GM19238 (cell line): ENCODE measurements around the gene AGMAT.
"Not testable (repeated sequence)": the region's sequence is repeated elsewhere in the genome, so short reads cannot be mapped to it uniquely, and the experiment has no call there.

Experiments
- DNase-seq: peaks from one replicate; pipeline ENCODE4 v3.0.0; 2011; ENCODE audit warnings: low spot score; ENCODE audit not compliant: insufficient read length

AGMAT gene

DNA sequence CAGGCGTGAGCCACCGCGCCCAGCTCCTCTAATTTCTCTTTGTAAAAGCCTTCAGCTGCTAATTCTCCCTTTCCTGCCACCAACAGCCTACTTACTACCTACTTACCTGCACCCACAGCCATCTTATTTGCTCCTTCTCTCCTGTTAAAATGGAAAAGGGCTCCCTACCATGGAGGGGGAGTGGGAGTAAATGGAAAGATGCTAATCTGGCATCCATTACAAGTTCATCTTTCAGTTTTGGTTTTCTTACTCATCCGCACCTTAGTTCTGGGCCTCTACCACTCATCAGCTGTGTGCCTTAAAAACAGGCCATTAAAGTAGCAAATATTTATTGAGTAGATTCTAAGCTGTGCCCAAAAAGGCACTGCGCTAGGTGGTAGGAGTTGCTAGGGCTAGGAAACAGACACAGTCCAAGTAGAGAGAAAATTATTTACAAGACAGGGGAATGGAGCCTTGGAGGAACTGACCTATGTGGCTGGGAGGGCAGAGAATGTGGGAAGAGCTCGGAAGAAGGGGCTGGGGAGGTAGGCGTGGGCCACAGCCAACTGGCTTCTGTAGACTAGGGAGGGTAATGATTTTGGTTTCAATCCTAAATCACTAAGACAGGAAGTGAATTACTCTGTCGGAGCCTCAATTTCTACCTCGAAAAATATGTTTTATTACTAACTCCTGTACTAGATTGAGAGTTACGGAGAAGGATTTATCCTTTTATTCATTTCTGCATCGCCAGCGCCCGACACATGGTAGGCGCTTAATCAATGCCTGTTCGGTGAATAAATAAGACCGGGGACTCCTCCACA, 31.7 kb upstream of the AGMAT start:
- no peak for DNase-seq

DNA sequence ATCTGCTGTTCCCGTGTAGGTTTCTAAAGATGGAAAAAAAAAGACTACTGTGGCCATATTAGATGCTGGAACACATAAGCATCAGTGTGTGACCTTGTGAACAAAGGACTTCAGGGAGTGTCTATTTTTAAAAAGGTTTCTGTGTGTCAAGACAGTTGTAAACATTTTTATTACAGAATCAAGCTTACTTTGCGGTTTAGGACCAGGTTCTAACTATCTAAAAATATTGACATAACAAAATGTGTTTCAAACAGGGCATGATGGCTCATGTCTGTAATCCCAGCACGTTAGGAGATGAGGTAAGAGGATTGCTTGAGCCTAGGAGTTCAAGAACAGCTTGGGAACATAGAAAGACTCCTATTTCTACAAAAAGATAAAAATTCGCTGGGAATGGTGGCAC, 25.3 kb upstream of the AGMAT start:
- no peak for DNase-seq

DNA sequence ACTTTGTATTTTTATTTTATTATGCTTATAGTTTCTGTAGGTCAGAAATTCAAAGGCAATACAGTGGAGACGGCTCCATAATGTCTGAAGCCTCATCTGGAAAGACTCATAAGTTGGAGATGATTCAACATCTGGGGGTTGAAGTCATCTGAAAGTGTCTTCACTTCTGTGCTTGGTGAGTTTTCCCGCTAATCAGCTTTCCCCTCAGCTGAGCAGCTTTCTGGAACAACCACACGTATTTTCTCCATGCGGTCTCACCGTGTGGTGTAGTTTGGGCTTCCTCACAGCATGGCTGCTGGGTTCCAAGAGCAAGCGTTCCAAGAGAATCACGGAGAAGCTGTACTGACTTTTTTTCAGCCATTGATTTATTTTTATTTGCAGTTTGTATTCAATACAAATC, 24.8 kb upstream of the AGMAT start:
- no peak for DNase-seq

DNA sequence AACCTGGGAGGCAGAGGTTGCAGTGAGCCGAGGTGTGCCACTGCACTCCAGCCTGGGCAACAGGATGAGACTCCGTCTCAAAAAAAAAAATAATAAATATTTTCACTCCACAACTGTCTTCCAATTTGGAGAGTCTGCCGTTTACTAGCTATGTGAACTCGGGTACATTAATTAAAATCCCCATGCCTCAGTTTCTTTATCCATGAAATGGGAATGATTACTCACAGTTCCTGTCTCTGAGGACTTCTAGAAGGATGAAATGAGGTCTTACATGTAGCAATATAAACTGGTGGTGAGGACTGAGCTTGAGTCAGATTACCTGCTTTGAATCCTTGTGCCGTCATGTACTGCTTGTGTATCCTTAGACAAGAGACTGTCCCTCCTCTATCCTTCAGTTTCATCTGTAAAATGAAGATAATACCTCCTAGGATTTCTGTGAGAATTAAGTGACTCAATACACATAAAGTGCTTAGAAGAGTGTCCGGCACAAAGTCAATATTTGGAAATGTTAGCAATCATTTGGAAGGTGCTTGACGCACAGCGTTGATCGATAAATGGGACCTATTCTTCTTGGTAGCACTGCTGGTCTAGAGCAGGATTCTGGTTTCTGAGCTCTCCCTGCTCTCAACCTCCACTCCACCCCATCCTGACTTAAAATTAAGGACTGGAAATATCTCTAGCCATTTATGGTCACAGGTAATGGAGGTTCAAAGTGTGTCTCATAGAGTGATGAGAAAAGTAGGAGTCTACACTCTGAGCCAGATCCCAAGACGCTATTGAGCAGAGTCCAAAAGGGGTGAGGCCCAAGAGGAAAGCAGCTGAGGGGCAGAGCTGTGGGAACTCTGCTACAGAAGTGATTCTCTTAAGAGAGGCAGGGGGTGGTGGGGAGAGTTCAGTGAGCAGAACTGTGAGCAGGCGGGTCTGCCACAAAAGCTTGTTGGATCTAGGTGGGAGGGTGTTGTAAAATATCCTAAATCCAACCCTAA, 20.8 kb upstream of the AGMAT start:
- no peak for DNase-seq

DNA sequence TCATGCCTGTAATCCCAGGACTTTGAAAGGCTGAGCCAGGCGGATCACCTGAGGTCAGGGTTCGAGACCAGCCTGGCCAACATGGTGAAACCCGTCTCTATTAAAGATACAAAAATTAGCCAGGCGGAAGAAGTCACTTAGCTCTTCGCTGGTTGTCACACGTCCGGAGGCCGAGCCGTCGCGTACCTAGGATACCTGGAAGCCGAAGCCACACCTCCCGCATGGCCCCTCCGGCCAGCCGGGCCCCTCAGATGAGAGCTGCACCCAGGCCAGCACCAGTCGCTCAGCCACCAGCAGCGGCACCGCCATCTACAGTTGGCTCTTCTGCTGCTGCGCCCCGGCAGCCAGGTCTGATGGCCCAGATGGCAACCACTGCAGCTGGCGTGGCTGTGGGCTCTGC, 19.5 kb upstream of the AGMAT start:
- not testable (repeated sequence) for DNase-seq

DNA sequence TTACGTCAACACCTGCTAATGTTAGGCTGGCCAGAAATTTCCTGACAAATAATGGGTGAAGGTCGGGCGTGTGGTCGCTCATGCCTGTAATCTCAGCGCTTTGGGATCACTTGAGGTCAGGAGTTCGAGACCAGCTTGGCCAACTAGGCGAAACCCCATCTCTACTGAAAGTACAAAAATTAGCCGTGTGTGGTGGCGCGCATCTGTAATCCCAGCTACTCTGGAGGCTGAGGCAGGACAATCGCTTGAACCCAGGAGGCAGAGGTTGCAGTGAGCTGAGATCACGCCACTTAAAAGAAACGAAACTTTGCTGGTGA, 19.1 kb upstream of the AGMAT start:
- not testable (repeated sequence) for DNase-seq

DNA sequence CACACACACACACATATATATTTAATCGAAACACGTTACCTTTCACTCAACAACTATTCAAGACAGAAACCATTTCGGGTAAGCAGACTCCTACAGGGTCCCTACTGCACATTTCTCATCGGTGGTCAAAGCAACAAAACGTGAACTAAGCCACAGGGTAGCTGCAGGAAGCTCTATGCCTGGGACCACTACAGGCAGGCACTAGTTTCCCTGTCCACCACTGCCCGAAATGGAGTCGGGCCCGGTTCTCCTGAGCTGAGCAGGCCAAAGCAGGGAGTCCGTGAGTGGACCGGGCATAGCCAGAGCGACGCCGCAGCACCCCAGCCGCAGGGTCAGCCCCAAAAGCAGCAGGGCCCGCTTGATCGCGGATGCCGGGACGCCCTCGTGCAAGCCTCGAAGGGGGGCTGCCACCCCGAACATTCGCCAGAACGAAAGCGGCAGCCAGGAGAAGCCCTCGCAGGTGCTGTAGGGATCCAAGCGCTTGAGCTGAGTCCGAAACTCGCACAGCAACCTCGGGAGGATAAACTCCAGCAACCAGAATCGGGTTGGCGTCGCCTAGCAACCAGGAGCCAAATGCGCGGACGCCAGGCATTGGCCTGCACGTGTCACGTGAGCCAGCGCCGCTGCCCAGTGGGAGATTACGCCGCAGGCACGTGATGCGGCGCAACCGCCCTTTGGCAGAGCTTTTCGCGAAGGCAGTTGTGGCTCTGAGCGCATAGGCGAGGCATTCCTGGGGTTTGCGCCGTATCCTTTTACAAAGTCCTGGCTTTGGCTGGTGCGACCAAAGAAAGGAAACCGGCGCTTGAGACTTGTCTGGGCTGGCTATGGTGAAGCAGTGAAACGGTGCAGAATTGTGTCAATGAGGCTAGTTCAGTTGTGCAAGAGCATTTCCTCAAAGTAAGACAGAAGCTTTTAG, 18.5 kb upstream of the AGMAT start:
- DNase-seq, result peak; percentile 95

DNA sequence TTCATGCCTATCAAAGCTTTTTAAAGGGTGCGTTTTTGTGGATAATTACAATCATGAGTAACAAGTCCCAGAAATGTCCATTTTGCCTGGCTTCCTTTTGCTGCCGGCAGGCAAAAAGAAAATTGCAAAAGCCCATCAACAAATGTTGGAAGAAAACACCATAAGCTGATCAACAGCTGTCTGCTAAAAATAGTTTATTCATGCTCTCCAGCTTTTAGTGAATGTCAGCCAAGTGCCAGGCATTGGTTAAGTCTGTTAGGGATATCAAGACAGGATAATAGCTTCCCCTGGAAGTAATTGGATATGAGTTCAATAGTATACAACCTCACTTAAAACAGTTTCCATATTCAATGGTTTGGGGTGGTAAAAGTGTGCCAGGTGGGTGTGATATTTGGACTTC, 13.6 kb upstream of the AGMAT start:
- no peak for DNase-seq

DNA sequence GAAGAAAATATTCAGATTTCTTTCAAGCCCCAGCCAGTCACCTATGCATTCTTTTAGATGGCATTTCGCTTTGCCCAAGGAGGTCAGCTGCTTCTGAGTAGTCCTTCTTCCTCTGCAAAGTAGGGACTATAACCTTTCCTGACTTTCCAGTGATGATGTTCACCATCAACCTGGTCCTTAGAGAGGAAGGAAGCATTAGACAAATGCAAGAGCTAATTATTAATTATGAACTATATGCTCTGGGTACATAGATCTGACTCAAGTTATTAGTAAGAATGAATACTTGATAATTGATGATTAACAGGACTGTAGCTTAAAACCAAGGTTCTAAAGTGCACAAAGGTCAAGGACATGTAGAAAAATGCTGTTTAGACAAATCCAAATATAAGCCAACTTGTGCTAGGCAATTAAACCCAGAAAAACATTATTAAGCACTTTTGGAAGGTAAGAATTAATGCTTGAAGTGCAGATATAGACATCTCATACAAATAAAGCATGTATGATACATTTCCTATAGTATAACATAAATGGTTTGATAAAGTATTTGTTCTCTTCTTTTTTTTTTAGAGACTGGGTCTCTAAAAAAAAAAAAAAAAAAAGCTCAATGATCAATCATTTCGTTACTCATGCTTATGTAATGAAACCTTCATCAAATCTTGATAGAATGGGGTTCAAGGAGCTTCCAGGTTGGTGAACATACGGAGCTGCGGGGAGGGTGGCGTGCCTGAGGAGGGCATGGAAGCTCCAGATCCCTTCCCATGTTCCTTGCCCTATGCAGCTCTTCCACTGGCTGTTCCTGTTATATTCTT, 11.2 kb upstream of the AGMAT start:
- DNase-seq, result no peak

DNA sequence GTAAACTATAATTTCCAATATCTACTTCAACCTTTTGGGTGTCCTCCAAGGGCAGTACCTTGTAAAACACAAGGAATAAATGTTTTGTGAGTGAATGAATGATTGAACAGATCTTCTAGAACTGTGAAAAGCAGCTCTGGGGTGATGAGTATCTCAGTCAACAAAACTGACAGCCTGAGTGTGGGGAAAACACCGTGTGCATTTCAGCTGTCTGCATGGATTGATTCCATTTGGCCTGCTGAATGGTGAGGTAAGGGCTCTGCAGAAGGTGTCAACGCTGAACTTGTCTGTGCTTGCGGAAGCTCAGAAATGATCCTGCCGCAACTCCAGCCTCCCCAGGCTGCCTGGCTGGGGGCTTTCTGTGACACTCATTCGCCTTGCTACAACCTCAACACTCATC, 7.4 kb upstream of the AGMAT start:
- no peak for DNase-seq

DNA sequence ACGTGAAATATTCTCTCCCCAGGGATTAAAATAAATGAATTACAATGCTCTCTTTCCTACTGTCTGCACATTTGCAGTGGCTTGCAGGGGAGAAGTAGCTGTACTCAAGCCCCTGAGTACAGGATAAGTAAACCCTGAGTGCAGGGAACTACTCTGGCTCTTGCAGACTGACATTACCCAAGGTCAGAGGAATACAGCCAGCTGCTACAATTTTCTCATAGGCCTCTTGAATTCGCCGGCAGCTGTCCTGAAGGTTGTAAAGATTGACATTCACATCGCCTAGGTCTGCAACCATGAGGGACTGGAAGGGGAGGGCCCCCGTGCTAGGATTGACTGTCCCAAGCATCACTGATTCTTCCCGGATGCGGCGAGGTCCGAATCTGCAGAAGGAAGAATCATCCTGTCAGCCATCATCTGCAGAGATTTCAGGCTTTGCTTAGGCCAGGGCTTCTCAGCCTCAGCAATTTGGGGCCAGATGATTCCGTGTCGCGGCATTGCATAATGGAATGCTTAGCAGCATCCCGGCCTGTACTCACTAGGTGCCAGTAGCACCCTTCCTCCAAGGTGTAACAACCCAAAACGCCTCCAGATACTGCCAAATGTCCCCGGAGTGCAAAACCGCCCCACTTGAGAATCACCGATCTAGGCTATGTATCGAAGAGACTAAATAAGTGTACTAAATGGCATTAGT, 1.7 kb downstream of the AGMAT start:
- DNase-seq, result no peak

DNA sequence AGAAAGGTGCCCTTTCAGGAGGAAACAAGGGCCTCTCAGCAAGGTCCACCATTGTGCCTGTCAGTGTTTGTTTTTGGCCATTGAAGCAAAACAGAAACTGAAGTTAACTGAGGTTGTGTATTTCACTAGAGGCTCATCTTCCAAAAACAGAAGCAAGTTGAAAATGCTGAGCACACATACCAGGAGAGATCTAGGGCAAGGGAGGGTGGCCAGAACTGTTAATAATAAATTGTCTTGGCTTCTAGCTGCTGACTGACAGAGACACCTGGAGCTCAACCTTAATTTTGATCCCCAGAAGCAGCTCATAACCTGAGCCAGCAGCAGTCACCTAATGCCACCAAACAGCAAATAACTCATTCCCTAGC, 5.2 kb downstream of the AGMAT start:
- DNase-seq, result no peak

DNA sequence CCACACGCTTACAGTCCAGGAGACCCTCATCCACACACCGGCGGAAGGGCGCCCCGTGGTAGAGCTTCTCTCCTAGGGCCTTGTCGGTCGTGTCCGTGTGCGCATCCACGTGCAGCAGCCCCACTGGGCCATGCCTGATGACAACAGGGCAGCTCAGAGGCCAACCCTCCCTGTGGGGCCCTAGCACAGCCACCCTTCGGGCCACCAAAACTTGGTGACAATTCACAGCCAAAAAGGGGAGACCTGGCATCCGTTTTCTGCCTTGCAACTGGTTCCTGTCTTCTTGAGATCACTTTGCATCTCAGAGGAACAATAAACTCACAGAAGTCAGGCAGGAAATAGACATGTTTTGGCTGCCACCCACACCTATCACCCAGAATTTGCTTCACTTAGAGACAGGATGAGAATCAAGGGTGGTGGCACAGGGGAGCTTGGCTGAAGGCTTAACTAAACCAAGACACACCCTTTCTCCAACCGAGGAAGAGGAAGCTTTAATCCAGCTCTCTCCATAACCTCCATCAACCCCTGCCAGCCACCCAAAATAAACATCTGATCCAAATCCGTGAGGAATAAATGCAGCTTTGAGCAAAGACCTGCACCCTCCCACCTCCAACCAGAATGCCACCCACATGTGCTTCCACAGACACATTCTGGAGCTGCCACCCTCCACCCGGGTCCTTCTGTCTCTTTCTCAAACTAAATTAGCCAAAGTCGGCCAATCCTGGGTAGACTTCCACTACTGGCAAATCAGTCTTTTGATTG, 5.7 kb downstream of the AGMAT start:
- DNase-seq, result peak; percentile 27

DNA sequence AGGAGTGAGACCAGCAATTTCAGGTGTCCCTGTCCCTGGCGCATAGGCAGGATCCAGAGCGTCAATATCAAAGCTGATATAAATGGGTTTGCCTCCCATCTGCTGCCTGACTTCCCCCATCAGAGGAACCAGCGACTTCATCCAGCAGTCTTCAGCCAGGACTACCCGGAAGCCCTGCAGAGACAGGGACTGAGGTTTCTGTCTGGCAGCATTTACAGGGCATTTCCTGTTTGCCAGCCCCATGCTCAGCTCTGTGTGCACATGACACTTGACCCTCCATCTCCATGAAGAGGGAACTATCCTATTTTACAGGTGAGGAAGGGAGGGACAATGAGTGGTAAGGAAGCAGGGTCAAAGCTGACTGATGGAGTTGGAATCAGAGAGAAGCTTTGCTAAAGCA, 7.2 kb downstream of the AGMAT start:
- no peak for DNase-seq

DNA sequence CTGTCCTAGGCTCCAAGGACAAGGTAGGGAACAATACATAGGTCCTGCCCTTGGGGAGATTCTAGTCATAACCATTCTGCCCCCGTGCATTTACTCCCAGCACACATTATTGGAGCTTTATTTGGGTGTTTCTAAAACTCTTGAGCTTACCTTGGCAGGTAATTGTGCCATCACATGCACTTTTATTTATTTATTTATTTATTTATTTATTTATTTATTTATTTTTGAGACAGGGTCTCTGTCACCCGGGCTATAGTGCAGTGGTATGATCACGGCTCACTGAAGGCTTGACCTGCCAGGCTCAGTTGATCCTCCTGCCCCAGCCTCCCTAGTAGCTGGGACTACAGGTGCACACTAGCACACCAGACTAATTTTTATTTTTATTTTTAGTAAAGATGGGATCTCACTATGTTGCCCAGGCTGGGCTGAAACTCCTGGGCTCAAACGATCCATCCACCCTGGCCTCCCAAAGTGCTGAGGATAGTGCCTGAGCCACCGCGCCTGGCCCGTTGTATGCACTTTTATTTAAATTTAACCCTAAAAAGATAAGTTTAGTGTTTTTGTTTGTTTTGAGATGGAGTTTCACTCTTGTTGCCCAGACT, 9.2 kb downstream of the AGMAT start:
- no peak for DNase-seq

DNA sequence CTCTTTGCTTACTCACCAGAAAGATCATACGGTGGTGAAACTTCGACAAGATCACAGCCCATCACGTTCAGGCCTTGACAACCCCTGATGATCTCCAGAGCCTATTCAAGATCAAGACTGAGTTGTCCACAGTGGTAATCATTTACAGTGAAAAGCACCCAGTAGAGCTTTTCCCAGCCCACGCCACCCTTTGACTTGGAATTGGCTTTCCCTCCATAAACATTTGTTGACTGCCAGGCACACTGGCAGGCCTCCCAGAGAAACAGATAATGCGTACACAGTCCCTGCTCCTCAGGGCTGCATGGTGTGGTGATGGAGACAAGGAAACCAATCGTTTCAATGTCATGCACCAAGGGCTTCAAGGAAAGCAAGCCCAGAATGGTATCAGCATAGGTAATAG, 10.1 kb downstream of the AGMAT start:
- DNase-seq, result no peak

DNA sequence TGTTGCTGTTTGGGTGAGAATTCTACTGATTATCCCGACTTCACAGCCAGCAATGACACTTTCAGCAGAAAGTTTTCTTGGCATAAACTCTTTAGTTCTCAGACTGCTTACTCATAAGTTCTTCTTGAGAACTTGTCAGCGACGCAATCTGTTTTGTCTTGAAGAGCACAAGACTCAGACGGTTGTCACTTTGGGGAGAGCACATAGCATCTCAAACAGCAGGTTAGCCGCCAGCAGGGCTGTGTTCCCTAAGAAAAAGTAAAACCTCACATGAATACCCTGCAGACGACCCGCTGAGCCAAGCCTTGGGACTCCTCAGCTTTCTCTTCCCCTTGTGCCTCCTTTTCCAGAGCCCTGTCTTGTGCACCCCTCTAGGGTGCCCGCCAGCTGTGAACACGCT, 11.4 kb downstream of the AGMAT start:
- DNase-seq, result no peak

DNA sequence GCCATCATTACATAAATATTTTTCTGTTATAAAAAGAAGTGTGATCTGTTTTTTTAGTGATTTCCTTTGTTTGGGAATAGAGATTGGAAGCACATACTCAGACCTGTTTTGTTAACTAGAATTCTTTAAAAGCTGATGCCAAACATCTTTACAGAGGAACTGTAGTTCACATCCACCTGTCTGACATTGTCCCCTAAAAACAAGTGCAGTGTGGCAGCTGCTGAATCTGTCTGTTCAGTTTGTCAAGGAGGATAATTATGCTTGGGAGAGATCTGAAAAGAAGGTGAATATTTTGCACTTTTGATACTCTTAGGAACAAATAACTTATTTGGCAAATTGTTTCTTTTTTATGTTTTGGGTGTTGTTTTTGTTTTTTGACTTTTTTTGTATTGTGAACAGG, 13.6 kb downstream of the AGMAT start:
- DNase-seq, result no peak

DNA sequence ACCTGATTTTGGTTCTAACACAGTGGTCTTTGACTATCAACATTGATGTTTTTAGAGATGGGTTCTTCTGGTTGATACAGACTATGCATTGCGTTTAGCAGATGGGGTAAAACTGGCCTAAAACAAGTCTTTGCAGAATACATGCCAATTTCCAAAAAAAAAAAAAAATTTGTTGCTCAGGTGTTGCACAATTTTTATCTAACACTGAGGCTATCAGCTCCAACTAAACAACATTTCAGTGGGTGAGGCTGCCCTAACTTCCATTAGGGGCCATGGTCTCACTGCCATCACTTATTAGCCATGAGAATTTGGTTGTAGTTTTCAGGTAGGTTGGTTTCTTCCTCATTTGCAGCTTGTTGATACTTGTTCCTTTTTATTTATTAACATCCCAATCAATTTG, 14.0 kb downstream of the AGMAT start:
- no peak for DNase-seq
